ENCODE results near the gene C4B. TPM values are rescaled to one million over a fixed set of nuclear protein-coding genes. Genes with fewer than 3 reads are reported as not detected.
"Not testable (repeated sequence)": the region's sequence is repeated elsewhere in the genome, so short reads cannot be mapped to it uniquely, and the experiment has no call there.

Gene C4B
- 1.2 and 1.8 TPM in 2 replicates for total RNA-seq (2014; rRNA removed; shearing (Covaris generic))

DNA sequence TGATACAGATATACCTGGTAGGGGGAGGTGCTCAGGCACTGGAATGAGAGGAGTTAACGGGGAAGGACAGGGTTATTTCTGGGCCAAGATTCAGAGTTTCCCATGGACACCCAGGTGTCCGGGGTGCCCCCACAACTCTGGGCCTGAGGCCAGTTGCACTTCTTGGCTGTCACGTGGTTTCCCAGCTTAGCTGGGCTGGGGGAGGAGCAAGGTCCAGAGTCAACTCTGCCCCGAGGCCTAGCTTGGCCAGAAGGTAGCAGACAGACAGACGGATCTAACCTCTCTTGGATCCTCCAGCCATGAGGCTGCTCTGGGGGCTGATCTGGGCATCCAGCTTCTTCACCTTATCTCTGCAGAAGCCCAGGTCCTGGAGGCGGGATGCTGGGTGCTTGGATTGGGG is at the start of gene C4B:
TSS of gene C4B (plus strand) at position 249 of the 400 bp plus-strand sequence. CDS start at position 300, 51 bp downstream.
- DNase-seq; H3K27ac ChIP-seq; H3K9me3 ChIP-seq (replicated peaks); H3K36me3 ChIP-seq; H3K4me1 ChIP-seq; H3K27me3 ChIP-seq; H3K4me3 ChIP-seq: not testable (repeated sequence)

DNA sequence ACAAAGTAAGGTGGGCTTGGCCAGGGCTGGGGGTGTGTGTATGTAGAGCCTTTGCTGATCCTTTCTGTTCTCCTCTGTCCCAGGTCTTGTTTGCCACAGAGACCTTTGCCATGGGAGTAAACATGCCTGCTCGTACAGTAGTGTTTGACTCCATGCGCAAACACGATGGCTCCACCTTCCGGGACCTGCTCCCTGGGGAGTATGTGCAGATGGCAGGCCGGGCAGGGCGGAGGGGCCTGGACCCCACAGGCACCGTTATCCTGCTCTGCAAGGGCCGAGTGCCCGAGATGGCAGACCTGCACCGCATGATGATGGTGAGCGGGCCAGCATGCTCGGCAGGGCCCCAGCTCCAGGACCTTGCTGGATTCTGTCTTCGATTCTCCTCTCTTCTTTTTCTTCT is 48.9 kb upstream of the C4B start:
- Histone ChIP-seq H3K9me3 (replicated peaks) (no peaks in the 10 kb centered on the region), H3K27me3 (no peaks in the 10 kb centered on the region), H3K4me1 (no peaks in the 10 kb centered on the region), H3K4me3 (no peak overlapping the region), H3K36me3 (peaks cover 29% of the 10 kb centered on the region), H3K27ac (no peak overlapping the region)
- no peak for DNase-seq

DNA sequence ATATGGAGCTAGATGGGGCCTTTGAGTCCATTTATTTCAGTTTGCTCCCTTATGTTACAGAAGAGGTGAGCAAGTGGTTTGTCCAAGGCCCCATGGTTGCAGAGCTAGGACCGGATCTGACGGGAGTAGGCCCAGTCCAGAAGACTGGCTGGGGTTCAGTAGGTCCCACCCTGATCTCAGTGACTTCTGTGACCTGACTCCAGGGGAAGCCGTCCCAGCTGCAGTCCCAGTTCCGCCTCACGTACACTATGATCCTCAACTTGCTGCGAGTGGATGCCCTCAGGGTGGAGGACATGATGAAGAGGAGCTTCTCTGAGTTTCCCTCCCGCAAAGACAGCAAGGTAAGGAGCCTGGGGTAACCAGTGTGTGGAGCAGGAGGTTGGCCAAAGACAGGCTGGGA is 48.1 kb upstream of the C4B start:
- H3K27ac ChIP-seq, result no peak overlapping the region
- peaks cover 29% of the 10 kb centered on the region for H3K36me3 ChIP-seq

GRCh38 chr6:31966997-31967925 is 47.3 kb upstream of the C4B start:
- Histone ChIP-seq H3K27me3 (no peaks in the 10 kb centered on the region), H3K27ac (no peak overlapping the region), H3K4me3 (no peak overlapping the region), H3K4me1 (no peaks in the 10 kb centered on the region), H3K36me3 (peaks cover 27% of the 10 kb centered on the region), H3K9me3 (replicated peaks) (no peaks in the 10 kb centered on the region)
- no peak for DNase-seq

More for the DNA sequence above, 48.1 kb upstream of the C4B start:
- Histone ChIP-seq H3K4me1 (no peaks in the 10 kb centered on the region), H3K9me3 (replicated peaks) (no peaks in the 10 kb centered on the region), H3K27me3 (no peaks in the 10 kb centered on the region), H3K4me3 (no peak overlapping the region)
- no peak for DNase-seq

DNA sequence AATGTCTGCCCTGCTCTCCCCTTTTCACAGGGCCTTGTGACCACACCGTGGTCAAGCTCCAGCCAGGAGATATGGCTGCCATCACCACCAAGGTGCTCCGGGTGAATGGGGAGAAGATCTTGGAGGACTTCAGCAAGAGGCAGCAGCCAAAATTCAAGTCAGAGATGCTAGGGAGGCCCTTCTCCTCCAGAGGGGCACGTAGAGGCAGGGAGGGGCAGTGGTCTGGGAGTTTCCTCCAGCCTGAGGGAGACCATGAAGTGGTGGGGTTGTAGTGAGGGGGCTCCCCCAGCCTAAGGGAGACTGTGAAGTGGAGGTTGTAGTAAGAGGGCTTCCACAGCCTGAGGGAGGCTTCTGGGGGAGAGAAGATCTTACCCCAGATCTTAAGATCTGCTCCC is 46.7 kb upstream of the C4B start:
- Histone ChIP-seq H3K9me3 (replicated peaks) (no peaks in the 10 kb centered on the region), H3K36me3 (peaks cover 24% of the 10 kb centered on the region), H3K4me1 (no peaks in the 10 kb centered on the region), H3K27ac (no peak overlapping the region), H3K27me3 (no peaks in the 10 kb centered on the region), H3K4me3 (no peak overlapping the region)
- no peak for DNase-seq

DNA sequence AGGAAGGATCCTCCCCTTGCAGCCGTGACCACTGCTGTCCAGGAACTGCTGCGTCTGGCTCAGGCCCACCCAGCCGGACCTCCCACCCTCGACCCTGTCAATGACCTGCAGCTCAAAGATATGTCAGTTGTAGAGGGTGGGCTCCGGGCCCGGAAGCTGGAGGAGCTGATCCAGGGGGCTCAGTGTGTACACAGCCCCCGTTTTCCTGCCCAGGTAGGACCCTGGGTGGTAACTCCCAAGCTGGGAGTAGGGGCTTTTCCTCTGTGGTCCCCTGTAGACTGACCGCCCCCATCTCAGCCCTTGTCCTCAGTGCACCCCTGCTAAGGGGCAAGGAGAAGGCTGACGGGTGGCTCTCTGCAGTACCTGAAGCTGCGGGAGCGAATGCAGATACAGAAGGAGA is 46.3 kb upstream of the C4B start:
- Histone ChIP-seq H3K4me3 (no peak overlapping the region), H3K4me1 (no peaks in the 10 kb centered on the region; the same call in 1 of the 2 replicates), H3K9me3 (replicated peaks) (no peaks in the 10 kb centered on the region), H3K27ac (no peak overlapping the region), H3K36me3 (peaks cover 22% of the 10 kb centered on the region), H3K27me3 (no peaks in the 10 kb centered on the region)
- no peak for DNase-seq

DNA sequence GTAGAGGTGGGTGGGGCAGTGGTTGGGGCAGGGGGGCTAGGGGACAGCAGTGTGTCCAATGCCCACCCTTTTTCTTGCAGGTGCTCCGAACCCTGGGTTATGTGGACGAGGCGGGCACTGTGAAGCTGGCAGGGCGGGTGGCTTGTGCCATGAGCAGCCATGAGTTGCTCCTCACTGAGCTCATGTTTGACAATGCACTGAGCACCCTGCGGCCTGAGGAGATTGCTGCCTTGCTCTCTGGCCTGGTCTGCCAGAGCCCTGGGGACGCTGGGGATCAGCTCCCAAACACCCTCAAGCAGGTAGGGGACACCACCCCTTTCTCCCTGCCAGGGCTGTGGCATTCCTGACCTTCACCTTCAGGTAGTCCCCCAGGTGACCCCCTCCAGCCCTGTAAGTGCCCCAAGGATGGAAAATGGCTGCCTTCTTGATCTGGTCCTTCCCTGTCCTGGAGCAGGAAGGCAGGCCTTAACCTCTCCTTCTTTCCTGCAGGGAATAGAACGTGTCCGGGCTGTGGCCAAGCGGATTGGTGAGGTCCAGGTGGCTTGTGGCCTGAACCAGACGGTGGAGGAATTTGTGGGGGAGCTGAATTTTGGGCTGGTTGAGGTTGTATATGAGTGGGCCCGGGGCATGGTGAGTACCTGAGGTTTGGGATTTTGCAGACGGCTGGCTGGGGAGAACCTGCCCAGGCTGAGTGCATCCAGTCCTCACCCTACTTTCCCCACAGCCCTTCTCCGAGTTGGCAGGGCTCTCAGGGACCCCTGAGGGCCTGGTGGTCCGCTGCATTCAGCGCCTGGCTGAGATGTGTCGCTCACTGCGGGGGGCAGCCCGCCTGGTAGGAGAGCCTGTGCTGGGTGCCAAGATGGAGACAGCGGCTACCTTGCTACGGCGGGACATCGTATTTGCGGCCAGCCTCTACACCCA is 45.5 kb upstream of the C4B start:
- Histone ChIP-seq H3K27ac (no peak overlapping the region), H3K9me3 (replicated peaks) (no peaks in the 10 kb centered on the region)

GRCh38 chr6:31969712-31970603 is 44.6 kb upstream of the C4B start:
- no peaks in the 10 kb centered on the region for H3K9me3 ChIP-seq (replicated peaks)
- H3K36me3 ChIP-seq, result peaks cover 15% of the 10 kb centered on the region
- no peaks in the 10 kb centered on the region; the same call in 1 of the 2 replicates for H3K4me1 ChIP-seq
- no peak overlapping the region for H3K4me3 ChIP-seq
- H3K27me3 ChIP-seq, result no peaks in the 10 kb centered on the region
- no peak for DNase-seq
- H3K27ac ChIP-seq, result no peak overlapping the region

More for the DNA sequence above, 45.5 kb upstream of the C4B start:
- Histone ChIP-seq H3K27me3 (no peaks in the 10 kb centered on the region), H3K4me3 (no peak overlapping the region), H3K4me1 (no peaks in the 10 kb centered on the region; the same call in 1 of the 2 replicates), H3K36me3 (peaks cover 22% of the 10 kb centered on the region)
- DNase-seq, result no peak

- no peaks in the 10 kb centered on the region; the same call in 1 of the 2 replicates for H3K4me1 ChIP-seq
- DNase-seq, result no peak
- H3K27me3 ChIP-seq, result no peaks in the 10 kb centered on the region
- H3K36me3 ChIP-seq, result peaks cover 13% of the 10 kb centered on the region
- H3K27ac ChIP-seq, result peak overlapping the region; percentile 59; the same call in 1 of the 2 replicates
- no peaks in the 10 kb centered on the region for H3K9me3 ChIP-seq (replicated peaks)
- H3K4me3 ChIP-seq, result peak overlapping the region; percentile 65
Measured at GRCh38 chr6:31970604-31971271, 43.9 kb upstream of the C4B start.

- peak overlapping the region; percentile 65 for H3K4me3 ChIP-seq
- DNase-seq, result no peak
- no peaks in the 10 kb centered on the region for H3K9me3 ChIP-seq (replicated peaks)
- no peaks in the 10 kb centered on the region; the same call in 1 of the 2 replicates for H3K4me1 ChIP-seq
- no peaks in the 10 kb centered on the region for H3K27me3 ChIP-seq
- peak overlapping the region; percentile 59 for H3K27ac ChIP-seq
- H3K36me3 ChIP-seq, result peaks cover 13% of the 10 kb centered on the region
Measured at GRCh38 chr6:31971279-31971992, 43.2 kb upstream of the C4B start.

GRCh38 chr6:31971993-31972708 is 42.4 kb upstream of the C4B start, which contains the start of gene DXO:
DXO (minus strand) TSS chr6:31972138; CDS start chr6:31971675, 463 bp downstream.
- Histone ChIP-seq H3K36me3 (peaks cover 13% of the 10 kb centered on the region), H3K4me3 (peak within 1 kb of the TSS; percentile 65), H3K27me3 (no peaks in the 10 kb centered on the region)

GRCh38 chr6:31972709-31973350 is 41.8 kb upstream of the C4B start:
- Histone ChIP-seq H3K27me3 (no peaks in the 10 kb centered on the region), H3K4me3 (peak overlapping the region; percentile 65), H3K9me3 (replicated peaks) (no peaks in the 10 kb centered on the region), H3K27ac (peak overlapping the region; percentile 59), H3K36me3 (peaks cover 9% of the 10 kb centered on the region), H3K4me1 (no peaks in the 10 kb centered on the region; the same call in 1 of the 2 replicates)
- DNase-seq, result no peak

More at GRCh38 chr6:31971993-31972708, 42.4 kb upstream of the C4B start, which contains the start of gene DXO:
- peak; percentile 96 for DNase-seq
- no peaks in the 10 kb centered on the region; the same call in 1 of the 2 replicates for H3K4me1 ChIP-seq
- H3K27ac ChIP-seq, result peak within 1 kb of the TSS; percentile 59
- H3K9me3 ChIP-seq (replicated peaks), result no peaks in the 10 kb centered on the region
